Measurements from ENCODE around the gene STON1. TPM values are rescaled to one million over a fixed set of nuclear protein-coding genes. Genes with fewer than 3 reads are reported as not detected.

The STON1 gene
- total RNA-seq, 2 donors from 2014 or later, result 2.1 to 11.9 TPM

DNA sequence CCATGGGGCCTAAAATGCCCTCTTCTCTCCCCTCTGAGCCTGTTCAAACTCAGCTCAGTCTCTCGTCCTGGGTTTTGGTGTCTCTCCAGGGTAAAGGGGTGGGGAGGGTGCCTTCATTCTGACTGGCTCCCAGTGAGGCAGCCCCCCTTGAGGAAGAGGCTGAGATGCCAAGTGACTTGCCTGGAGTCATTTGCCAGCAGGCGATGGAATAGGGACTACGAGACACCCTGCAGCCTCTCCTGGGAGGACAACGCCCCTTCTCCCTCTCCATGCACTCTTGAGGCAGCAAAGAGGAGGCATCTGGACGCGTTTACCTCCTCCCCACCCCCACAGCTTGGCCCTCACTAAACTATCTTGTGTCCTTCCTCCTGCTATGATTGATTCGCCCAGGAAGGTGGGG lies 760 bp upstream of the STON1 start:
- Histone ChIP-seq H3K27ac (no peak overlapping the region), H3K4me1 (no peaks in the 10 kb centered on the region), H3K4me3 (no peak overlapping the region), H3K27me3 (no peaks in the 10 kb centered on the region), H3K9me3 (no peaks in the 10 kb centered on the region), H3K36me3 (no peaks in the 10 kb centered on the region), H3K9ac (ENCODE audit: low read depth in 2 of 2, low read length in 2 of 2) (no peak overlapping the region)
- intact Hi-C loops (cut with DNase I), result no loop called here
- no peak for DNase-seq
- TF ChIP-seq CTCF (IDR thresholded peaks at IDR 0.05), result no peak

DNA sequence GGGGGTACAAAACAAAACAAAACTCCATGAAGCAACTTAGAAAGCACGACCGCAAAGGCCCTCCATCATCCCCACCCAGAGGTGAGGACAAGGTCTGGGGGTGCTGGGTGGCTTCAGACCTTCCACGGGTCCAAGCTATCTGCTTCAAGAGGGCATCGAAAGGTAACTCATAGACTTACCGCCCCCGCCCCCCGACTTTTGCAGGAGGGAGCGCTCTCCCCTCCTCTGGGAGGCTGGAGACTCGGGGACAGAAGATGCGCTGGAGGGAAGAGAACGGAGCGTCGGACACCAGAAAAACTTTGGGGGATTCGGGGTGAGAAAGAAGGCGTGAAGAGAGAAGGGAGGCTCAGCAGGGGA lies 300 bp upstream of the STON1 start:
- DNase-seq, result no peak
- Histone ChIP-seq H3K9me3 (no peaks in the 10 kb centered on the region), H3K27ac (no peak overlapping the region), H3K36me3 (no peaks in the 10 kb centered on the region), H3K4me1 (no peaks in the 10 kb centered on the region), H3K4me3 (peak overlapping the region; percentile 56), H3K27me3 (no peaks in the 10 kb centered on the region), H3K9ac (ENCODE audit: low read depth in 2 of 2, low read length in 2 of 2) (peak overlapping the region in 1 of 2 donors; percentile 40)
- TF ChIP-seq CTCF (IDR thresholded peaks at IDR 0.05), result no peak
- intact Hi-C loops (cut with DNase I), result no loop called here

- Histone ChIP-seq H3K27ac (peak overlapping the region; percentile 60), H3K4me1 (no peaks in the 10 kb centered on the region), H3K9ac (ENCODE audit: low read depth in 2 of 2, low read length in 2 of 2) (peak overlapping the region in 1 of 2 donors; percentile 46), H3K4me3 (peak overlapping the region; percentile 56), H3K9me3 (no peaks in the 10 kb centered on the region), H3K36me3 (no peaks in the 10 kb centered on the region), H3K27me3 (no peaks in the 10 kb centered on the region)
- TF ChIP-seq CTCF (IDR thresholded peaks at IDR 0.05), result no peak
- peak; percentile 33 for DNase-seq
- intact Hi-C loops (cut with DNase I), result no loop called here
Observed at GRCh38 chr2:48531141-48531648, 1.2 kb downstream of the STON1 start.

- TF ChIP-seq CTCF (IDR thresholded peaks at IDR 0.05), result no peak
- no peaks in the 10 kb centered on the region for H3K4me1 ChIP-seq
- intact Hi-C loops (cut with DNase I), result no loop called here
- H3K27ac ChIP-seq, result no peak overlapping the region
- H3K36me3 ChIP-seq, result no peaks in the 10 kb centered on the region
- H3K27me3 ChIP-seq, result no peaks in the 10 kb centered on the region
- DNase-seq, result no peak
- H3K9ac ChIP-seq (ENCODE audit: low read depth in 2 of 2, low read length in 2 of 2), result no peak overlapping the region
- H3K9me3 ChIP-seq, result no peaks in the 10 kb centered on the region
- no peak overlapping the region for H3K4me3 ChIP-seq
Observed at GRCh38 chr2:48532174-48532573, 2.2 kb downstream of the STON1 start.

GRCh38 chr2:48532824-48533223 lies 2.9 kb downstream of the STON1 start:
- DNase-seq, result no peak
- intact Hi-C loops (cut with DNase I), result no loop called here
- no peak overlapping the region for H3K27ac ChIP-seq
- H3K9ac ChIP-seq (ENCODE audit: low read depth in 2 of 2, low read length in 2 of 2), result no peak overlapping the region
- no peak for TF ChIP-seq CTCF (IDR thresholded peaks at IDR 0.05)
- H3K36me3 ChIP-seq, result no peaks in the 10 kb centered on the region
- H3K4me3 ChIP-seq, result no peak overlapping the region
- H3K27me3 ChIP-seq, result no peaks in the 10 kb centered on the region
- no peaks in the 10 kb centered on the region for H3K9me3 ChIP-seq
- H3K4me1 ChIP-seq, result no peaks in the 10 kb centered on the region

GRCh38 chr2:48534781-48535180 lies 4.8 kb downstream of the STON1 start:
- no peak for DNase-seq
- H3K4me3 ChIP-seq, result no peak overlapping the region
- intact Hi-C loops (cut with DNase I), result no loop called here
- no peaks in the 10 kb centered on the region for H3K27me3 ChIP-seq
- no peaks in the 10 kb centered on the region for H3K9me3 ChIP-seq
- no peak for TF ChIP-seq CTCF (IDR thresholded peaks at IDR 0.05)
- H3K27ac ChIP-seq, result no peak overlapping the region
- H3K9ac ChIP-seq (ENCODE audit: low read depth in 2 of 2, low read length in 2 of 2), result no peak overlapping the region
- H3K4me1 ChIP-seq, result no peaks in the 10 kb centered on the region
- H3K36me3 ChIP-seq, result no peaks in the 10 kb centered on the region
